Erythroblast (primary cell): Measurements from ENCODE around the gene GPR35.

Experiments used
- GATA1 ChIP-seq: IDR thresholded peaks from 2 replicates; pipeline ENCODE4 v1.6.1; 2011; ENCODE audit warnings: low read depth, mild to moderate bottlenecking, control low read depth, low read length, moderate library complexity
- POLR2A ChIP-seq: IDR thresholded peaks from 2 replicates; pipeline ENCODE4 v1.6.1; 2011; ENCODE audit warnings: mild to moderate bottlenecking, low read length

GRCh38 chr2:240611601-240612210, 13.6 kb upstream of the GPR35 start:
- TF ChIP-seq POLR2A (no peak), GATA1 (no peak)
